H1 (cell line): Measurements from ENCODE around the gene PDGFA.
"Not testable (repeated sequence)": the region's sequence is repeated elsewhere in the genome, so short reads cannot be mapped to it uniquely, and the experiment has no call there.

Experiments used
- CTCF ChIP-seq, 3 experiments: IDR thresholded peaks; 1 replicate in 2 of 3; 2 replicates in 1 of 3; pipeline versions ENCODE4 v1.5.1 to v1.6.1; 2011; ENCODE audit warnings: low read length in 3 of 3, mild to moderate bottlenecking in 3 of 3, inconsistent platforms in 2 of 3, low read depth in 1 of 3, moderate library complexity in 1 of 3; ENCODE audit not compliant: insufficient read depth in 1 of 3; ENCODE audit errors: control extremely low read depth in 1 of 3
- POLR2A ChIP-seq, 2 experiments: IDR thresholded peaks; 1 replicate in 1 of 2; 2 replicates in 1 of 2; pipeline ENCODE4 v1.6.1; 2011; ENCODE audit warnings: low read depth in 2 of 2, low read length in 2 of 2, mild to moderate bottlenecking in 2 of 2; ENCODE audit errors: control extremely low read depth in 1 of 2
- RNF2 ChIP-seq: fragments of 200-900, 300-1000 bp; sonication (generic); IDR thresholded peaks from 2 replicates; pipeline ENCODE4 v1.7.1; 2016; ENCODE audit warnings: borderline replicate concordance, low read depth, mild to moderate bottlenecking, antibody characterized with exemption, low read length; ENCODE audit not compliant: poor library complexity, severe bottlenecking; ENCODE audit errors: missing control alignments
- SP2 ChIP-seq: IDR thresholded peaks from 2 replicates; pipeline ENCODE4 v1.6.1; 2012; ENCODE audit warnings: mild to moderate bottlenecking, low read length, inconsistent platforms

- TF ChIP-seq SP2; RNF2; POLR2A (IDR thresholded peaks at IDR 0.05; ENCODE audit: control extremely low read depth in 1 of 2, low read depth in 2 of 2, low read length in 2 of 2); CTCF (IDR thresholded peaks at IDR 0.05; ENCODE audit: control extremely low read depth in 1 of 3, insufficient read depth in 1 of 3, low read depth in 1 of 3, low read length in 3 of 3): not testable (repeated sequence)
Measured at GRCh38 chr7:551615-551970, 31.9 kb upstream of the PDGFA start.
